Measurements from ENCODE around the gene MCCD1. TPM values are rescaled to one million over a fixed set of nuclear protein-coding genes. Genes with fewer than 3 reads are reported as not detected.

The MCCD1 gene
- total RNA-seq, 1 experiment from 2014 or later = not detected

DNA sequence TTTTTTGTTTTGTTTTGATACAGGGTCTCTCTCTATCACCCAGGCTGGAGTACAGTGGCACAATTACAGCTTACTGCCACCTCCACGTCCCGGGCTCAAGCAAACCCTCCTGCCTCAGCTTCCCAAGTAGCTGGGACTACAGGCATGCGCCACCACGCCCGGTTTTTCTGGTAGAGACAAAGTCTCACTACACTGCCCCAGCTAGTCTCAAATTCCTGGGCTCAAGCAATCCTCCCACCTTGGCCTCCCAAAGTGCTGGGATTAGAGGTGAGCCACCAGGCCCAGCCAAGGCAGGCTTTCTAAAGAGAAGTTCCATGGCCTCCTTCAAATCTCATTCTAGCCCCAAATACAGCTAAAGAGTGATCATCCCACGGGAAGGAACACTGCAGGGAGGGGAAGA, 5.2 kb downstream of the MCCD1 start:
- H3K4me1 ChIP-seq (ENCODE audit: control insufficient read depth, insufficient read depth, low read length) = peaks cover 9% of the 10 kb centered on the region
- DNase-seq (ENCODE audit: low read depth, low spot score) (no peak), ATAC-seq (no peak)
- POLR2A ChIA-PET = interaction anchor here (0.7 kb wide), 1 partner anchor 9 kb away, joined by 13 read pairs; no protein-coding TSS in a partner anchor
- peaks cover 49% of the 10 kb centered on the region for H3K36me3 ChIP-seq (ENCODE audit: control insufficient read depth, insufficient read depth, low read length)
- BruUV-seq (replicated peaks) = no TSS peak
- no peak overlapping the region for H3K27ac ChIP-seq (ENCODE audit: low read length)
- H3K27me3 ChIP-seq (ENCODE audit: control insufficient read depth, insufficient read depth, low read length) = no peaks in the 10 kb centered on the region
- in situ Hi-C loops (cut with HindIII; ENCODE audit: low pct_unique_long_range_greater_than_20kb, low sequenced_read_pairs) = no loop called here
- H3K9me3 ChIP-seq (ENCODE audit: control insufficient read depth, insufficient read depth, low read depth, low read length) = no peaks in the 10 kb centered on the region
- CTCF ChIA-PET = no interaction called here
- no peak overlapping the region for H3K4me3 ChIP-seq (ENCODE audit: low read depth in 2 of 2, low read length in 2 of 2)
- intact Hi-C loops (cut with micrococcal nuclease; ENCODE audit: unreplicated experiment) = no loop called here
- TF ChIP-seq REST (IDR thresholded peaks at IDR 0.05; ENCODE audit: insufficient read depth in 1 of 2, low read depth in 2 of 2, low read length in 1 of 2) = no peak
- no peak for TF ChIP-seq TCF7L2 (IDR thresholded peaks at IDR 0.05; ENCODE audit: low read depth, low read length)
- TF ChIP-seq SIN3A (IDR thresholded peaks at IDR 0.05; ENCODE audit: borderline replicate concordance, insufficient read depth, low read depth, low read length) = no peak
- TF ChIP-seq POLR2AphosphoS5 (IDR thresholded peaks at IDR 0.05; ENCODE audit: low read depth, low read length) = no peak
- no peak for TF ChIP-seq CTCF (IDR thresholded peaks at IDR 0.05)

GRCh38 chr6:31534521-31535040, 5.8 kb downstream of the MCCD1 start:
- POLR2A ChIA-PET = no interaction called here
- intact Hi-C loops (cut with micrococcal nuclease; ENCODE audit: unreplicated experiment) (no loop called here), in situ Hi-C loops (cut with HindIII; ENCODE audit: low pct_unique_long_range_greater_than_20kb, low sequenced_read_pairs) (no loop called here)
- ATAC-seq (no peak), DNase-seq (ENCODE audit: low read depth, low spot score) (no peak)
- H3K9me3 ChIP-seq (ENCODE audit: control insufficient read depth, insufficient read depth, low read depth, low read length) = no peaks in the 10 kb centered on the region
- peaks cover 11% of the 10 kb centered on the region for H3K4me1 ChIP-seq (ENCODE audit: control insufficient read depth, insufficient read depth, low read length)
- no peaks in the 10 kb centered on the region for H3K27me3 ChIP-seq (ENCODE audit: control insufficient read depth, insufficient read depth, low read length)
- BruUV-seq (replicated peaks) = no TSS peak
- TF ChIP-seq REST (IDR thresholded peaks at IDR 0.05; ENCODE audit: insufficient read depth in 1 of 2, low read depth in 2 of 2, low read length in 1 of 2) (no peak), TCF7L2 (IDR thresholded peaks at IDR 0.05; ENCODE audit: low read depth, low read length) (no peak), POLR2AphosphoS5 (IDR thresholded peaks at IDR 0.05; ENCODE audit: low read depth, low read length) (no peak), SIN3A (IDR thresholded peaks at IDR 0.05; ENCODE audit: borderline replicate concordance, insufficient read depth, low read depth, low read length) (no peak), CTCF (IDR thresholded peaks at IDR 0.05) (no peak)
- H3K27ac ChIP-seq (ENCODE audit: low read length) = no peak overlapping the region
- H3K4me3 ChIP-seq (ENCODE audit: low read depth in 2 of 2, low read length in 2 of 2) = no peak overlapping the region
- CTCF ChIA-PET = no interaction called here
- peaks cover 52% of the 10 kb centered on the region for H3K36me3 ChIP-seq (ENCODE audit: control insufficient read depth, insufficient read depth, low read length)

Measured in Panc1 (cell line).